CD4-positive, alpha-beta T cell (primary cell): ENCODE measurements around the gene DEF6. TPM values are rescaled to one million over a fixed set of nuclear protein-coding genes. Genes with fewer than 3 reads are reported as not detected.

Experiments
- ATAC-seq: fragments of 200-7000 bp; cut with Tn5 transposase; one replicate; pipeline ENCODE4 v1.10.0; 2022; ENCODE audit warnings: mild to moderate bottlenecking; ENCODE audit not compliant: poor library complexity
- CTCF ChIA-PET: fragments of 350-600 bp; sonication (Branson Sonifier 250); formaldehyde crosslinking; loops from one replicate; lab custom pipeline; 2021; ENCODE audit warnings: antibody characterized with exemption, inconsistent platforms; lab: Charles Lee
- POLR2A ChIA-PET: fragments of 350-600 bp; sonication (Branson Sonifier 250); formaldehyde crosslinking; loops from one replicate; lab custom pipeline; 2021; ENCODE audit warnings: antibody characterized with exemption, inconsistent platforms; lab: Charles Lee
- DNase-seq, 14 experiments: peaks; one replicate each; pipeline ENCODE4 v3.0.0-alpha.2; 2013 to 2020; ENCODE audit warnings: mixed read lengths in 2 of 14
- H3K27ac ChIP-seq, 2 donors: one replicate each; pipeline versions ENCODE4 v1.5.1 to v1.7.0; 2013; ENCODE audit warnings: low read length in 2 of 2, low read depth in 1 of 2, mild to moderate bottlenecking in 1 of 2
- H3K27me3 ChIP-seq, 2 experiments: 1 replicate in 1 of 2; 2 replicates in 1 of 2; pipeline versions ENCODE4 v1.6.1 to v1.7.0; 2013; ENCODE audit warnings: low read length in 2 of 2, control low read depth in 1 of 2, mild to moderate bottlenecking in 1 of 2, moderate library complexity in 1 of 2; ENCODE audit not compliant: insufficient read depth in 2 of 2, control insufficient read depth in 1 of 2
- H3K36me3 ChIP-seq: one replicate; pipeline ENCODE4 v1.6.1; 2013; ENCODE audit warnings: low read length, control low read depth; ENCODE audit not compliant: insufficient read depth
- H3K4me1 ChIP-seq: one replicate; pipeline ENCODE4 v1.6.1; 2013; ENCODE audit warnings: low read length, control low read depth; ENCODE audit not compliant: insufficient read depth
- H3K4me3 ChIP-seq: one replicate; pipeline ENCODE4 v1.5.1; 2013; ENCODE audit warnings: mild to moderate bottlenecking, low read length, moderate library complexity
- H3K9me3 ChIP-seq, 2 experiments: 1 replicate in 1 of 2; 2 replicates in 1 of 2; pipeline versions ENCODE4 v1.6.1 to v1.7.0; 2013; ENCODE audit warnings: low read length in 2 of 2, mild to moderate bottlenecking in 2 of 2, control low read depth in 1 of 2, moderate library complexity in 1 of 2; ENCODE audit not compliant: control insufficient read depth in 1 of 2, insufficient read depth in 1 of 2
- H3K27ac Mint-ChIP-seq: one replicate; pipeline ENCODE4 v1.8.0; 2020; ENCODE audit warnings: mixed read lengths
- H3K27me3 Mint-ChIP-seq: one replicate; pipeline ENCODE4 v1.8.0; 2021; ENCODE audit warnings: mixed read lengths
- H3K36me3 Mint-ChIP-seq: one replicate; pipeline ENCODE4 v1.8.0; 2021; ENCODE audit warnings: low read depth, mixed read lengths
- H3K4me1 Mint-ChIP-seq: one replicate; pipeline ENCODE4 v1.8.0; 2021; ENCODE audit warnings: low read depth, mixed read lengths
- H3K4me3 Mint-ChIP-seq: one replicate; pipeline ENCODE4 v1.8.0; 2020; ENCODE audit warnings: mild to moderate bottlenecking, mixed read lengths
- H3K9me3 Mint-ChIP-seq: one replicate; pipeline ENCODE4 v1.8.0; 2020; ENCODE audit warnings: mixed read lengths
- intact Hi-C, 2 experiments: fragments of 100-400 bp; cut with DNase I in 1 of 2; cut with micrococcal nuclease in 1 of 2; formaldehyde crosslinking; loops; one replicate each; pipeline versions ENCODE4 v1.15.1 to v1.9.0; 2023 to 2025; cut with DNase I, micrococcal nuclease
- total RNA-seq, 174 experiments: library from RNA in 2 of 174; stranded (reverse) in 2 of 174; gene quantifications; one replicate each; pipeline ENCODE4 v1.2.3 and lab custom pipeline; 2021 to 2026
- TF ChIP-seq, protein P1 (sequence below): fragments of 200-600 bp; IDR thresholded peaks from one replicate; pipeline ENCODE4 v1.8.0; 2022; ENCODE audit warnings: antibody characterized with exemption, mild to moderate bottlenecking

Gene DEF6
- total RNA-seq, 2 experiments from 2014 or later: 209 to 212 TPM

GRCh38 chr6:35251949-35252348 is 45.7 kb upstream of the DEF6 start:
- intact Hi-C loops: loop anchor here in 1 of 2 experiments (10.0 kb wide), 1 partner anchor 367 kb away; the partner anchor contains the start of genes ANKS1A and TAF11
- DNase-seq (no peak), ATAC-seq (no peak)
- Mint-ChIP-seq H3K27ac (no peak overlapping the region), H3K4me3 (no peak overlapping the region), H3K9me3 (no peaks in the 10 kb centered on the region), H3K27me3 (no peaks in the 10 kb centered on the region), H3K36me3 (no peaks in the 10 kb centered on the region), H3K4me1 (peaks cover 11% of the 10 kb centered on the region)
- ChIA-PET CTCF (no interaction called here), POLR2A (no interaction called here)
- Histone ChIP-seq H3K36me3 (no peaks in the 10 kb centered on the region), H3K4me3 (no peak overlapping the region), H3K27me3 (no peaks in the 10 kb centered on the region), H3K27ac (no peak overlapping the region), H3K4me1 (no peaks in the 10 kb centered on the region), H3K9me3 (no peaks in the 10 kb centered on the region)
- TF ChIP-seq, protein P1, sequence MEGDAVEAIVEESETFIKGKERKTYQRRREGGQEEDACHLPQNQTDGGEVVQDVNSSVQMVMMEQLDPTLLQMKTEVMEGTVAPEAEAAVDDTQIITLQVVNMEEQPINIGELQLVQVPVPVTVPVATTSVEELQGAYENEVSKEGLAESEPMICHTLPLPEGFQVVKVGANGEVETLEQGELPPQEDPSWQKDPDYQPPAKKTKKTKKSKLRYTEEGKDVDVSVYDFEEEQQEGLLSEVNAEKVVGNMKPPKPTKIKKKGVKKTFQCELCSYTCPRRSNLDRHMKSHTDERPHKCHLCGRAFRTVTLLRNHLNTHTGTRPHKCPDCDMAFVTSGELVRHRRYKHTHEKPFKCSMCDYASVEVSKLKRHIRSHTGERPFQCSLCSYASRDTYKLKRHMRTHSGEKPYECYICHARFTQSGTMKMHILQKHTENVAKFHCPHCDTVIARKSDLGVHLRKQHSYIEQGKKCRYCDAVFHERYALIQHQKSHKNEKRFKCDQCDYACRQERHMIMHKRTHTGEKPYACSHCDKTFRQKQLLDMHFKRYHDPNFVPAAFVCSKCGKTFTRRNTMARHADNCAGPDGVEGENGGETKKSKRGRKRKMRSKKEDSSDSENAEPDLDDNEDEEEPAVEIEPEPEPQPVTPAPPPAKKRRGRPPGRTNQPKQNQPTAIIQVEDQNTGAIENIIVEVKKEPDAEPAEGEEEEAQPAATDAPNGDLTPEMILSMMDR: no peak

DNA sequence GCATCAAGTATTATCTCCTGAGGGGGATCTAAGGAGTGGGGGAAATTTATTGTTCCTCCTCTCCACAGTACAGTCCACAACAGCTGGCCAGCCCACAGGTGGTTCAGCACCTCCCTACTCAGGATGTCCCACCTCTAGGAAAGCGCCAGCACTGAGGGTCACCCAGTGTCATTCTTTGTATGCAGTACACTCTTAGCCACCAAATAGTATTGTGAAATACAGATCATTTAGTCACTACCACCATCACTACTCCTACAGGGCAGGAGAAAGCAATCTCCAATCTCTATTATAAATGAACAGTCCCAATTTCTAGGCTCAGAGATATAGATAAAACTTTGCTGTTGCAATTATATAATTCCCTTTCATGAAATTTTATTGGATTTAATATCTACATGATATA is 44.4 kb upstream of the DEF6 start:
- H3K36me3 Mint-ChIP-seq: no peaks in the 10 kb centered on the region
- H3K27ac ChIP-seq: no peak overlapping the region
- H3K36me3 ChIP-seq: no peaks in the 10 kb centered on the region
- intact Hi-C loops: loop anchor here in 1 of 2 experiments (10.0 kb wide), 1 partner anchor 368 kb away; the partner anchor contains the start of genes ANKS1A and TAF11
- no peak overlapping the region for H3K27ac Mint-ChIP-seq
- no peaks in the 10 kb centered on the region for H3K27me3 Mint-ChIP-seq
- DNase-seq (no peak), ATAC-seq (no peak)
- CTCF ChIA-PET: no interaction called here
- no peak overlapping the region for H3K4me3 ChIP-seq
- TF ChIP-seq, protein P1: no peak
- no peaks in the 10 kb centered on the region for H3K9me3 ChIP-seq
- peaks cover 3% of the 10 kb centered on the region for H3K4me1 ChIP-seq
- no peaks in the 10 kb centered on the region for H3K9me3 Mint-ChIP-seq
- POLR2A ChIA-PET: no interaction called here
- peaks cover 11% of the 10 kb centered on the region for H3K4me1 Mint-ChIP-seq
- no peak overlapping the region for H3K4me3 Mint-ChIP-seq
- no peaks in the 10 kb centered on the region for H3K27me3 ChIP-seq

DNA sequence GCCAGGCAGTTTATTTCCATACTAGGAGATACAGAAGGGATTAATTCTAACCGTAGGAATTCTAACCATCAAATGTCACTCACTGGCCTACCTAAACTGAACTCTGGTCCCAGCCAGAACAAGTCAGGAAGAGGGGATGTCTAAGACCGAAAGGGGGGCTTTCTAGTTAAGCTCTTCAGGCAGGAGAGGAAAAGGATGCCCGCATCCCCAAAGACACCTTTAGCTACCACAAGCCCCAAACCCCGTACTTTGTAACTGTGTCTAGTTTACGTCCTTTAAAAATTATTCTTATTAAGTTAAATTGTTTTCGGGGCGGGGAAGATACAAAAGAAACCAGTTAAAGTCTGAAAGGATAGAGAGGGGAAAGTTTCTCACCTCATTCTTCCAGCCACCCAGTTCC is 39.3 kb upstream of the DEF6 start:
- Histone ChIP-seq H3K4me1 (peaks cover 31% of the 10 kb centered on the region), H3K4me3 (peak overlapping the region; percentile 97), H3K9me3 (no peaks in the 10 kb centered on the region), H3K27ac (peak overlapping the region; percentile 93 to 97), H3K36me3 (no peaks in the 10 kb centered on the region), H3K27me3 (no peaks in the 10 kb centered on the region)
- DNase-seq: peak in 1 of 14 experiments; percentile 11
- ATAC-seq: no peak
- intact Hi-C loops: loop anchor here in 1 of 2 experiments (10.0 kb wide), 1 partner anchor 374 kb away; the partner anchor contains the start of genes ANKS1A and TAF11
- Mint-ChIP-seq H3K36me3 (peaks cover 15% of the 10 kb centered on the region), H3K27me3 (no peaks in the 10 kb centered on the region), H3K4me3 (peak overlapping the region; percentile 98), H3K4me1 (peaks cover 56% of the 10 kb centered on the region), H3K27ac (peak overlapping the region; percentile 98), H3K9me3 (no peaks in the 10 kb centered on the region)
- POLR2A ChIA-PET: interaction anchor here (0.9 to 2.0 kb wide), 12 partner anchors 8 to 939 kb away, joined by 3 to 14 read pairs (median 4); partner anchors contain the start of genes BLTP3A, BRPF3, ILRUN and MAPK14
- CTCF ChIA-PET: interaction anchor here (0.7 to 2.0 kb wide), 5 partner anchors 17 to 209 kb away, joined by 3 to 12 read pairs (median 3); no protein-coding TSS in a partner anchor
- TF ChIP-seq, protein P1: no peak
